GM18508 (cell line): ENCODE measurements around the gene DYNC1H1.

Experiments
- ATAC-seq: cut with Tn5 transposase; IDR thresholded peaks from one replicate; pipeline ENCODE4 v1.9.1; 2021; ENCODE audit warnings: moderate number of reproducible peaks; ENCODE audit not compliant: insufficient read depth, unreplicated experiment

DYNC1H1 gene

DNA sequence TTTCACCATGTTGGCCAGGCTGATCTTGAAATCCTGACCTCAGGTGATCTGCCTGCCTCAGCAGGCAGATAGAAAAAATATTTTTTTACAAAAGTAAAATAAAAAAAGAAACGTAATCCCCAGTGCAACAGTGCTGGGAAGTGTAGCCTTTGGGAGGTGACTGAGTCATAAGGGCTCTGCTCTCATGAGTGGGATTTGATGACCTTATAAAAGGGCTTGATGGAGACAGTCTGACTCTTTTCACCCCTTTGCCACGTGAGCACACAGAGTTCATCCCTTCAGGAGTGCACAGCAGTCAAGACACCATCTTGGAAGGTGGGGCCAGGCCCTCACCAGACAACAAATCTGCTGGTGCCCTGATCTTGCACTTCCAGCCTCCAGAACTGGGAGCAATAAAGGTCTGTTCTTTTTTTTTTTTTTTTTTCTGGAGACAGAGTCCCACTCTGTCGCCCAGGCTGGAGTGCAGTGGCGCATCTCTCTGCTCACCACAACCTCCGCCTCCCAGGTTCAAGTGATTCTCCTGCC is 24.7 kb upstream of the DYNC1H1 start:
- ATAC-seq, result no peak

DNA sequence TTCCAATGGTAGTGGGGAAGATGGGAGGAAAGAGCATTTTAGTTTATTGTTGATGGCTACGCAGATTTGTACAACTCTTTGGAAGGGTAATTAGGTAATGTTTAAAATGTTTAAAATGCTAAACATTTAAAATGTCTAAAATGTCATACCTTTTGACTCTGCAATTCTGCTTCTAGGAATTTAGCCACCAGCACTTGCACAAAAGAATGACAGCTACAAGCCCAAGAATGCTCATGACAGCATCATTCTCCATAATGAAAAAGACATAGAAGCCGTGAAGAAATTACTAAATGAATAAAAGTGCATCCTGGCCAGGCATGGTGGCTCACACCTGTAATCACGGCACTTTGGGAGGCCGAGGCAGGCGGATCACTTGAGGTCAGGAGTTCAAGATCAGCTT is 19.9 kb upstream of the DYNC1H1 start:
- ATAC-seq, result no peak

DNA sequence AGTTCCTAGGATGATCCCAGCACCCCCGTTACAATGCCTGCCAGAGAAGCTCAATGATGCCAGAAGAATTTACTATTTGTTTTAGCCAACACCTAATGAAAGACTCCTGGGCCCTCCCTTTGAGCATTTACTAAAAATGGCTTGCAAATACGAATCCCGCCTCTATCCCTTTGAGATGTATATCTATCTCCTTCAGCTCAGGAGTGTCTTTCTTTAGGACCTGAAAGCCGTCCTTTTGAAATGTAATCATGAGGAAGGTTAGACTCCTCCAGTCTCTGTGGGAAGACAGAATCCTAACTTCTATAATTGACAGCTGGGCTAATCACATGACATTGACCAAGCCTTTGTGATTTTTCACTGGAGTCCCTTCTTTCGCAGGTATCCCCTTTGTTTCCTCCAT is 19.2 kb upstream of the DYNC1H1 start:
- no peak for ATAC-seq

DNA sequence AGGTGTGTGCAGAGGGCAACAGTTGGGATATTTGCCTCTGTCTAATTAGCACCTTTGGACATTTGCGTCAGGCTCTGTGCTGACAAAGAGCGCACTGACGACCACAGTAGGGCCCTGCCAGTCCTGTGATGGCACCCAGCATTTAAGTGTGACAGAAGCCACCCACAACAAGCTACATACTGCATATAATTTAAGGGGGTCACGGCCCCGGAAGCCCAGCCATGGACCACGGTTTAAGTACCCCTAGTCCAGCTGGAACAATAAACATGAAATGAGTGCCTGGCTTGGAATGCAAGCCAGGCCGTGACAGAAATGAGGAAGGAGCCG is 16.8 kb upstream of the DYNC1H1 start:
- no peak for ATAC-seq

DNA sequence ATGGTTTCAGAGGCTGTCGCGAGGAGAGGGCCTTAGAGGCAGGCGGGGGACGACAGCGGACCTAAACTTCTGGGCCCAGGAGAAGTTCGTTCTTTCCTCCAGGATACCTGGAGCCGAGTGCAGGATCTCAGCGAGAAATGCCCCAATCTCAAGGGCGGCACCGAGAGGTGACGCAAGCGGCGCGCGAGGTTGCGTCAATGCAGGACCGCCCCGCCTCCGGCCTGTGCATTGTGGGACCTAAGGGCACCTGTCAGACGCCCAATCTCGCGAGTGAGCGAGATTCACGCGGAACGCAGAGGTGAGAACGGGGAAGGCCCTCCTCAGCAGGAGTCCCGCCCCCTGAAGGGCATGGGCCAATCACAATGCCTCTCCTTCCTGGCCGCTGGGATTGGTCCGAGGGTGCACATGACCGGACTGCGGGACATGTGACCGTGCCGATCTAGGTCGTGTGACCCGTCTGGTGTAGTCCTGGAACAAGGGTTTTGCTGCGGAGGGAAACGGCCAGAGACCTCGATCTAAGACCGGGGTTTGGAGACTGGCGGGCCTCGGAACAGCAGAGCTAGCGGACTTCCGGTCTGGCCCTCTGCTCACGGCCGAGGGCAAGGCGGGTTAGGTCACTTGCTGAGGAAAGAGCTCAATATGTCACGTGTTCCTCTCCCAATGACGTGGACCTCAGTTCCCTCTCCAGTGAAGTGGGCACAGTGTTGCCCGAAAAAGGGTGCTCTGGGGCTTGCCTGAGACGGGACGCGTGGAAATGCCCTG is 16.3 kb upstream of the DYNC1H1 start:
- peak; percentile 95 for ATAC-seq

DNA sequence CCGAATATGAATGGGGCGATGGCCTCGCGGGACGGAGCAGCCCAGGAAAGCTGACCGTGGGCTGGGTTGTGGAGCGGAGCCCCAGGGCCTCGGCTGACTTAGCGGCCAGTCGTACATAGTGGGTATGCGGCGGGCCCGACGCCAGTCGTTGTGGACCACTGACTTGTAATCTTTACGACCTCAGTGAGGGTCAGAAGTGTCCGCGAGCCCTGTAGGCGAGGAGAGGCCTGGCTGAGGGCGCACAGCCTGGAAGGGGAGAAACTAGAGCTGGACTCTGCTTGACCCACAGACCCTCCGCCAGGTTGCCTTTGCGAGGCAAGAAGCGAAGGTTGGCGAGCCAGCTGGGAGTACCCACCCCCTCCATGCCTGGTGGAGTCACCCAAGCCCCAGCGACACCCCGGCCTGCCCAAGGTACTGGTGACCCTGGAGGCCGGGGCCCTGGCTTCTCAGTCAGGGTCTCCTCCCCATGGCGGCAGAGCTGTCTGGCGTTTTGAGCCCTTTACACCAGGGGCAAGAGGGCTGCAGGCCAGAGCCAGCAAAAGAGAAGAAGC is 15.6 kb upstream of the DYNC1H1 start:
- ATAC-seq, result no peak

DNA sequence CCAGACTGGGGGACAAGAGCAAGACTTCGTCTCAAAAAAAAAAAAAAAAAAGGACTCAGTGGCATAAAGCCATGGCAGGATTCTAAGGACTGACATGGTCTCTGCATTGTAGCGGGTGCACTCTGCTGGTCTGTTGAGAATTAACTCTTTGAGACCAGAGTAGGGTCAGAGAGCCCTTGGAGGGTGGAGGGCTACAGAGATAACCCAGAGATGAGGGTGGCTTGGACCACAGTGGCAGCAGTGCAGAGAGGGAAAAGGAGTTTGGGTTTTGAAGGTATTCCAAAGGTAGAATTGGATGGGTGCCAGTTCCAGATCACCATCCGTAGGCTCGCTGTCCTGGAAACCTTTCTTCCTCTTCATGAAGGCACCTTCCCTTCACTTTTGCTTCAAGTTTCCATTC is 14.3 kb upstream of the DYNC1H1 start:
- ATAC-seq, result no peak

DNA sequence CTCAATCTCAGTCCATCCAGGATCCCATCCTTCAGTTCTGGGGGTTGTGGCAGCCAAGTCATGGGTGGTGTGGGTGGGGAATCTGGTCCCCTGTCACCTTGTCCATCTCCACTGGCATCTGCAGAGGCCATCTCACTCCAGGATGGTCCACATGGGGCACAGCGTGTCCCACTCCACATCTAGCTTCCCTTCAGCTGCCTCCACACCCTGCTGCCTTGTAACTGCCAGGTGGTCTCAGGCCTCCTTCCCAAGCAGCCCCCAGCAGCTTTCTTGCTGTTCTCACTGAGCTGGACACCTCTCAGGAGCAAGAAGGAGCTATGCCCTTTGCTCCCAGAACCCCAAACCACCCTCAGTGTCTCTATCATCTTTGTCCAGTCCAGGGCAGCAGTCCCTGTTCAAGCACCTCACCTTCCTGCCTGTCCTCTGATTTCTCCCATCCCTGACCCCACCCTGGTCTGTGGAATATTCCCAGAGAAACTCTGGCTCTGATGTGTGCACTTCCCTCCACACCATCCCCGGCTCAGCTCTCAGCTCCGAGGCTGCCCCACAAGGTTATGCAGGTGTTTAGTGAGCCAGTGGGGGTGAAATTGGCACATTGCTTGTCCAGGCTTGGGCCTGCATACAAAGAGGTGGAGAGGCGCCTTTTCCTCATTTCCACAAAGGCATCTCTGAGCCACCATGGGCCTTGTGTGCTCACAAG is 13.7 kb upstream of the DYNC1H1 start:
- ATAC-seq, result no peak

DNA sequence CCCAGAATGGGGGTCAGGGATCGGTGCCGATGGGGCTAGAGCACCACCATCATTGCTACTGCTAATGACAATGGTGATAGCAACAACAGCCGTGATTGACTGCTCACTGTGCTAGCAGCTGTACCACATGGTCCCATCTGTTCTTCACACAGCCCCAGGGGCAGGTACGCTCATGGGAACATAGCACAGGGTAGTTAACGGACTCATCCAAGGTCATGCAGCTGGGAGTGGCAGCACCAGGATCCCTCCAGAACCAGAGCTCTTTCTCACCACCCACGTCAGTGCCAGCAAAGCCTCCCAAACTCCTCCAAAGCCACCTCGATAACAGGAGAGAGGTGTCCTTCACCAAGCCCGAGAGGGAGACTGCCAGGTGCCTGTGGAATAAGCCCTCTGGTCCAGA is 11.2 kb upstream of the DYNC1H1 start:
- ATAC-seq, result no peak

DNA sequence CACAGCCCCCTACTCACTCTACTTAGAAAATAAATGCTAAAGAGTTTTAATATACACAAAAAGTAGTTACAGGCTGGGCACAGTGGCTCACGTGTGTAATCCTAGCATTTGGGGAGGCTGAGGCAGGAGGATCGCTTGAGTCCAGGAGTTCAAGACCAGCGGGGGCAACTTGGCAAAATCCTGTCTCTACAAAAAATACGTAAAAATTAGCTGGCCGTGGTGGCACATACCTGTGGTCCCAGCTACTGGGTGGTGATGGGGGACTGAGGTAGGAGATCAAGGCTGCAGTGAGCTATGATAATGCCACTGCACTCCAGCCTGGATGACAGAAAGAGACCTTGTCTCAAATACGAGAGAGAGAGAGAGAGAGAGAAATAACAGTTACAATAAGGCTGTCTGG is 9.9 kb upstream of the DYNC1H1 start:
- ATAC-seq, result no peak

DNA sequence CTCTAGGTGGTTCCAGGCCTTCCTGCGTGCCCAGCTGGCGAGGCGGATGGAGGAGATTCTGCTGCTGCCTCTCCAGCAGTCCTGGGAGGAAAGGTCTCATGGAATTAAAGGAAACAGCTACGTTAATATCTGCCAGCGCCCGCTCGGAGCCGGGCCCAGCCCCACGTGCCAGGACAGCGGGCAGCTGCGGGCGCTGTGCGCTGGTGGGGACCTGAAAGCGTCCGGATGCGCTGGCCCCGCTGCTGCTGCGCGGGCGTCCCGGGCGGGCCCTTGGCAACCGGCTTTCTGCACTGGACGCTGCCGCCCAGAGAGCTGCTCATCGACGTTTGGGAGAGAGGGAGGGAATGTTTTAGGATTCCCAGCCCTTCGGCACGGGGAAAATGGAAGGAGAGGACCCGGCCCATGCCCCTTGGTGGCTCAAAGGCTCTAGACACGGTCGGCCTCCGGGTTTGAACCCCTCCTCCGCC is 8.6 kb upstream of the DYNC1H1 start:
- no peak for ATAC-seq

DNA sequence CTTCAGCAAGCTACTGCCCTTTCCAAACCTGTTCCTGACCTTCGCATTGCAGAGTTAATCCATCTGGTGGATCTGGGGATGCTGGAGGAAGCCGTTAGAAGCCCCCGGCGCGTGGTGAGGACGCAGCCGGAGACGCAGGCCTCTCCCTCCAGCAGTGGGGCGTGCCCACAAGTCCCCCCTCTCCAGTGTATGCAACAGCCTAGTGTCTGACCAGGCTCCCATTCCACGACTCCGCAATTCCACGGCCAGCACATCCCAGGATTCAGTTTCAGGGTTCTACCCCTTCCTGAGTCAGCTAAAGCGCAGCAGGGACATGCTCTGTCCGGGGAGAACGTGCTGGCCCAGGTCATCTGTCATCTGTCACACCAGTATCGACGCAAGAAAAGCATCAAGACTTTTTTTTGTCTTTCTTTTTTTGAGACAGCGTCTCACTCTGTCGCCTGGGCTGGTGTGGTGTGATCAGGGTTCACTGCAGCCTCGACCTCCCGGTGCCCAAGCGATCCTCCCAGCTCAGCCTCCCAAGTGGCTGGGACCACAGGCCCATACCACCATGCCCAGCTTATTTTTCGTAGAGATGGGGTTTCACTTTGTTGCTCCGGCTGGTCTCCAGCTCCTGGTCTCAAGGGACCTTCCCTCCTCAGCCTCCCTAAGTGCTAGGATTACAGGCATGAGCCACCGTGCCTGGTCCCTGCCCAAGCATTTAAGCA is 8.0 kb upstream of the DYNC1H1 start:
- ATAC-seq, result no peak

DNA sequence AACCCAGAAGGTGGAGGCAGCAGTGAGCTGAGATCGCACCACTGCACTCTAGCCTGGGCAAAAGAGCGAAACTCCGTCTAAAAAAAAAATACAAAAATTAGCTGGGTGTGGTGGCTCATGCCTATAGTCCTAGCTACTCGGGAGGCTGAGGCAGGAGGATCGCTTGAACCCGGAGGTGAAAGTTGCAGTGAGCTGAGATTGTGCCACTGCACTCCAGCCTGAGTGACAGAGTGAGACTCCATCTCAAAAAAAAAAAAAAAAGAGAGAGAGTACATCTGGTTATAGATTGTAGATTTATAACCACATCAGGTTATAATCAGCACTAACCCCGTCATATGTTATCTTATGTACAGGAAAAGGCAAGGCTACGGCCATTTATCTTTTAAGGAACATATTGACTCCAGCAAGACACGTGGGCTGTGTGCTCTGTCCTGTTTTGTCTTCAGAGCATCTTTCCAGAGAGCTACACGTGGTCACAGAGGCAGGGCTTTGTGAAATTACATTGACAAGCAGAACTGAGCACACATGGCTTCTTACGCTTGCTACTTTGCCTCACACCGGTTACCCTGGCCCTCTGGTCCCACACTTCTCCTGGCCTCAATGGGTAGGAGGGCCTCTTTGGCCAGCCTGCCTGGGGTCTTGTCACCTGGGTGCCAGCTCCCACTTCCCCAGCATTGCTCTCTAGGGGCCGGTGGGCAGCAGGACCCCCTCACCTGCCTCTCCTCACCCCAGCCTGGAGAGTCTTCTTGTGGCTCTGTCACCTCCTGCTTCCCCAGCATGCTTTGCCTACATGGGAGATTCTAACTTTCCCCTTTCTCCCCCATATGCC is 6.8 kb upstream of the DYNC1H1 start:
- ATAC-seq, result no peak

DNA sequence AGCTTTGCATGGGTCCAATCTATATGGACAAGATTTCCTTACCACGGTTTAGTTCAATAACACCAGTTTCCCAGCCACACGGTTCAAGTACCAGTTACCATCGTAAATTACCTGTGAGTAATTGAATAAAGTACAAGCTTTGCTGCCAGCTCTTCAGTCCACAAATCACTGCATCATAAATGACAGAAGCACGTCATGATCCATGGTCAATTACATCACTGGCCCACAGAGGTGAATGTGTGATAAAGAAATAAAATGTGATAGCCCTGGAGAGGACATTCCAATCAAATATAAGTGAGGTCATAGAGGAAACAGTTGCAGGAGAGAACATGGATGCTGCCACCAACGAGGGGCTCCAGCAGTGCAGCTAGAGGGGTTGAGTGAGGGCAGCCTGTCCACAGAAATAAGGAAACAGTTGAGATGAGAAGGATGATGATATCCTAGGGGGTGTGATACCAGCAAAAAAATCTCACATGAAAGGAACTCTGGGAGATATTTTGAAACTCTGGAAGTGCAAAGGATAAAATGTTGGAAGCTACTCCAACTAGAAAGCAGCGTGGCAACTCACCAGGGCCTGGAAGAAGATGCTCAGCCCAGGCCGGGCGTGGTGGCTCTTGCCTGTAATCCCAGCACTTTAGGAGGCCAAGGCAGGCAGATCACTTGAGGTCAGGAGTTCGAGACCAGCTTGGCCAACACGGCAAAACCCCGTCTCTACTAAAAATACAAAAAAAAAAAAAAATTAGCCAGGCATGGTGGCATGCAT is 5.8 kb upstream of the DYNC1H1 start:
- ATAC-seq, result no peak

DNA sequence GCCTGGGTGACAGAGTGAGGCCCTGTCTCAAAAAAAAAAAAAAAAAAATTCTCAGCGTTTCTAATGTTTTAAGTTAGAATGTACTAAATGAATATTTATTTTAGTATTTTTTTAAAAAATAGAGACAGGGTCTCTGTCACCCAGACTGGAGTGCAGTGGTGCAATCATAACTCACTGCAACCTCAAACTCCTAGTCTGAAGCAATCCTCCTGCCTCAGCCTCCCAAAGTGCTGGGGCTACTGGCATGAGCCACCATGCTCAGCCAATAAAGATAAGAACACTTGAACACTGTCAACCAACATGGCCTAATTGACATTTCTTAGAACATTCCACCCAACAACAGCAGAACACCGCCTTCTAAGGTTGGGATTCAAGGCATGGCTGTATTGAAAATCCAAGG is 5.1 kb upstream of the DYNC1H1 start:
- ATAC-seq, result no peak

DNA sequence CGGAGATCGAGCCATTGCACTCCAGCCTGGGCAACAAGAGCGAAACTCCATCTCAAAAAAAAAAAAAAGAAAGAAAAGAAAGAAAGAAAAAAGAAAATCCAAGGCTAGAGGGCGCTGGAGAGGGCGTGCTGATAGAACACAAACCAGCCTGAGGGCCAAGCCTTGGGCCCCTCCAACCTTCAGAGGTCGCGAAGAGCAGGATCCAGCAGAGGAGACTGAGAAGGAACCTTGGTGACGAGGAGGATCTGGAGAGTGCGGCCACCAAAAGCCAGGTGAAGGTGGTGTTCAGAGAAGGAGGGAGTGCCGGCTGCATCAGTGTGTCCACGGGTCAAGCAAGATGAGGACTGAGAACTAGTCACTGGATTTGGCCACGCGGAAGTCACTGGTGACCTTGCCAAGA is 4.1 kb upstream of the DYNC1H1 start:
- no peak for ATAC-seq

DNA sequence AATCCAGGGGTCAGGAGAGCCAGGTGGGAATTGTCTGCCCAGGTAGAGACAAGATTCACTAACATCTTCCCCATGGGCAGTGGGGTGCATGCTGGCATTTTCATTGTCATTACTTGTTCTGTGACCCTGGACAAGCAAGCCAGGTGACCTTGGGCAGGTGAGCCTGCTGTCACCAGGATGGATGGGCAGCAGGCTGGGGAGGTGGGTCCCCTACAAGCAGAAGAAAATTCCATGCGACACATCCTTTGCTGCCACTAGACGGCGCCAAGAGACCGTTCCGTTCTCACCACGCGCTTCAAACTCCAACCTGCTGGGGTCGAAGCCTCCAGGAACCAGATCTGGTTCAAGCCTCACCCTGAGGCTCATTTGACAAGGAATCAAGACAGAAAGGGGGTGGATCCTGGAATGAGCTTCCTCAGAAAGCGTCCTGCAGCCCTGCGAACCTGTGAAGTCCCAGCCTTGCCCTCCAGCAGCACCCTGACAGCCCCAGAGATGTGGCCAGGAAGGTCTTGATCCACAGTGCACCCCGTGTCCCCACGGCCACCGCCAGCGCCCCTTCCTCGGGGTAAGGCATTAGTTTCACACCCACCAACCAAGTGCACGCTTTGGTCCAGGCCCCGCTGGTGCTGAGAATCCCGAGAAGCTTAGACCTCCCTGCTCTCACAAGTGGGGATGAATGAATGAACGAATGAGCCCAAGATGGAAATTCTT is 3.2 kb upstream of the DYNC1H1 start:
- no peak for ATAC-seq

DNA sequence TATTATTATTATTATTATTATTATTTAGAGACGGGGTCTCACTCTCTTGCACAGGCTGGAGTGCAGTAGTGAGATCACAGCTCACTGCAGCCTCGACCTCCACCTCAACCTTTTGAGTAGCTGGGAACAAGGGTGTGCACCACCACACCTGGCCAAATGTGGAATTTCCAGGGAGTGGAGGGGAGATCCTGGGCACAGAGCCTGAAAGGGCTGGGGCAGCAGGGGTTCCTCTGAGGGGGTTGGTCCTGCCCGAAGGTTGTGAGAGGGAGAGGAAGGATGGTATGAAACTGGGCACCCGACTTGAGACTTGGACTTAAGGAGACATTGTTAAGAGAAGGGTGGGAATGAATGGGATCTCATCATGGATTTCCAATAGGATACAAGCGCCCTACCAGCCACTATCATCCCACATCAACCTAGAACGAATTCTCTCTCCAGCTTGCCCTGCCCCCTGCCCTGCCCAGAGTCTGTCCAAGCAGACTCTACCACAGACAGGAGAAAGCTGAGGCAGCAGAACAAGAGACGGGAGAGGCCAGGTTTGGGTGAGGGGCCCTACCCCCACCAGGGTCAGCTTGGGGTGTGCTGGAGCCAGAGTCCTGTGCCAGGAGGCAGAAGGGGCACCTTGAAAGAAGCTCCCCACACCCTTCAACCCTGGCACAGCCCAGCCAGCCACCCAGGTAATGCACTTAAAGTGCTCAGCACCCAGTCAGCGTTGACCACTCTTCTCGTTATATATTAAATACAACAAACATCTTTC is 2.4 kb upstream of the DYNC1H1 start:
- no peak for ATAC-seq
